Natural killer cell treated with Interleukin-12 subunit alpha and Interleukin-12 subunit beta and Interleukin-15 and Interleukin-18, amount 100 ng/mL, for 72 hours (primary cell): ENCODE results near the gene CRTC1. TPM values are rescaled to one million over a fixed set of nuclear protein-coding genes. Genes with fewer than 3 reads are reported as not detected.

Source experiments
- ATAC-seq, 2 donors: fragments of 150-1000 bp; cut with Tn5 transposase in 1 of 2; sonication (Bioruptor Pico), chemical (Tn5 transposase) in 1 of 2; 2 replicates each; pipeline ENCODE4 v1.10.0; 2021
- DNase-seq: peaks from one replicate; pipeline ENCODE4 v3.0.0; 2022; ENCODE audit warnings: low spot score
- H3K27ac Mint-ChIP-seq, 2 donors: 1 replicate in 1 of 2; 2 replicates in 1 of 2; pipeline ENCODE4 v1.8.0; 2022; ENCODE audit warnings: mixed read lengths in 2 of 2, mild to moderate bottlenecking in 1 of 2, moderate library complexity in 1 of 2
- H3K27me3 Mint-ChIP-seq, 2 donors: 1 replicate in 1 of 2; 2 replicates in 1 of 2; pipeline ENCODE4 v1.8.0; 2022; ENCODE audit warnings: mixed read lengths in 2 of 2
- H3K36me3 Mint-ChIP-seq: one replicate; pipeline ENCODE4 v1.8.0; 2022; ENCODE audit warnings: mixed read lengths
- H3K4me1 Mint-ChIP-seq, 2 donors: 1 replicate in 1 of 2; 2 replicates in 1 of 2; pipeline ENCODE4 v1.8.0; 2022; ENCODE audit warnings: low read depth in 2 of 2, mixed read lengths in 2 of 2, mild to moderate bottlenecking in 1 of 2
- H3K4me3 Mint-ChIP-seq: one replicate; pipeline ENCODE4 v1.8.0; 2022; ENCODE audit warnings: mixed read lengths
- H3K9me3 Mint-ChIP-seq: 2 replicates; pipeline ENCODE4 v1.8.0; 2022; ENCODE audit warnings: mixed read lengths
- total RNA-seq, 2 donors: library from RNA; stranded (reverse); gene quantifications; one replicate each; pipeline ENCODE4 v1.2.3, GENCODE V29; 2022

CRTC1 gene
- total RNA-seq, 2 donors from 2014 or later: 7.6 to 9.3 TPM

GRCh38 chr19:18685597-18686190 is 2.2 kb downstream of the CRTC1 start:
- Mint-ChIP-seq H3K4me1 (peaks cover 7 to 22% of the 10 kb centered on the region in 2 donors), H3K4me3 (no peak overlapping the region), H3K9me3 (no peaks in the 10 kb centered on the region), H3K27me3 (no peaks in the 10 kb centered on the region), H3K36me3 (no peaks in the 10 kb centered on the region), H3K27ac (peak overlapping the region in 1 of 2 donors; percentile 56)
- DNase-seq: no peak
- ATAC-seq: no peak

GRCh38 chr19:18687740-18688465 is 4.4 kb downstream of the CRTC1 start:
- no peaks in the 10 kb centered on the region for H3K36me3 Mint-ChIP-seq
- no peak overlapping the region for H3K27ac Mint-ChIP-seq

GRCh38 chr19:18696023-18696422 is 12.5 kb downstream of the CRTC1 start:
- Mint-ChIP-seq H3K4me3 (no peak overlapping the region), H3K27me3 (no peaks in the 10 kb centered on the region)

More at GRCh38 chr19:18687740-18688465, 4.4 kb downstream of the CRTC1 start:
- no peaks in the 10 kb centered on the region for H3K9me3 Mint-ChIP-seq
- no peaks in the 10 kb centered on the region for H3K27me3 Mint-ChIP-seq
- DNase-seq (no peak), ATAC-seq (no peak)
- H3K4me3 Mint-ChIP-seq: no peak overlapping the region
- H3K4me1 Mint-ChIP-seq: peaks cover 3 to 20% of the 10 kb centered on the region in 2 donors

GRCh38 chr19:18697680-18698079 is 14.2 kb downstream of the CRTC1 start:
- no peak for DNase-seq
- H3K4me1 Mint-ChIP-seq: peaks cover 10 to 22% of the 10 kb centered on the region in 2 donors
- no peaks in the 10 kb centered on the region for H3K36me3 Mint-ChIP-seq
- no peaks in the 10 kb centered on the region for H3K27me3 Mint-ChIP-seq
- no peak for ATAC-seq
- H3K4me3 Mint-ChIP-seq: no peak overlapping the region
- no peak overlapping the region for H3K27ac Mint-ChIP-seq
- H3K9me3 Mint-ChIP-seq: no peaks in the 10 kb centered on the region

More at GRCh38 chr19:18696023-18696422, 12.5 kb downstream of the CRTC1 start:
- ATAC-seq (no peak), DNase-seq (no peak)
- Mint-ChIP-seq H3K4me1 (peaks cover 10 to 20% of the 10 kb centered on the region in 2 donors), H3K9me3 (no peaks in the 10 kb centered on the region), H3K27ac (no peak overlapping the region), H3K36me3 (no peaks in the 10 kb centered on the region)

- H3K9me3 Mint-ChIP-seq: no peaks in the 10 kb centered on the region
- DNase-seq: no peak
- H3K4me3 Mint-ChIP-seq: no peak overlapping the region
- no peak overlapping the region for H3K27ac Mint-ChIP-seq
- ATAC-seq: no peak
- H3K27me3 Mint-ChIP-seq: no peaks in the 10 kb centered on the region
- peaks cover 10 to 22% of the 10 kb centered on the region in 2 donors for H3K4me1 Mint-ChIP-seq
- H3K36me3 Mint-ChIP-seq: no peaks in the 10 kb centered on the region
Measured at GRCh38 chr19:18698321-18699167, 15.1 kb downstream of the CRTC1 start.

- Mint-ChIP-seq H3K4me3 (peak overlapping the region; percentile 72), H3K36me3 (no peaks in the 10 kb centered on the region), H3K9me3 (no peaks in the 10 kb centered on the region), H3K4me1 (peaks cover 10 to 21% of the 10 kb centered on the region in 2 donors), H3K27ac (peak overlapping the region in 1 of 2 donors; percentile 17), H3K27me3 (no peaks in the 10 kb centered on the region)
- ATAC-seq (no peak), DNase-seq (no peak)
Measured at GRCh38 chr19:18699403-18700054, 16.0 kb downstream of the CRTC1 start.

- Mint-ChIP-seq H3K4me1 (peaks cover 10 to 18% of the 10 kb centered on the region in 2 donors), H3K9me3 (no peaks in the 10 kb centered on the region), H3K27ac (no peak overlapping the region), H3K4me3 (peak overlapping the region; percentile 72), H3K36me3 (no peaks in the 10 kb centered on the region), H3K27me3 (no peaks in the 10 kb centered on the region)
- peak; percentile 83 for DNase-seq
- peak; percentile 93 to 95 for ATAC-seq
Measured at GRCh38 chr19:18700501-18701249, 17.2 kb downstream of the CRTC1 start.

- H3K4me1 Mint-ChIP-seq: peaks cover 10 to 13% of the 10 kb centered on the region in 2 donors
- H3K27me3 Mint-ChIP-seq: no peaks in the 10 kb centered on the region
- ATAC-seq: peak in 1 of 2 donors; percentile 2
- H3K27ac Mint-ChIP-seq: no peak overlapping the region
- H3K9me3 Mint-ChIP-seq: no peaks in the 10 kb centered on the region
- H3K36me3 Mint-ChIP-seq: no peaks in the 10 kb centered on the region
- peak overlapping the region; percentile 72 for H3K4me3 Mint-ChIP-seq
- no peak for DNase-seq
Measured at GRCh38 chr19:18701250-18701608, 17.7 kb downstream of the CRTC1 start.

- Mint-ChIP-seq H3K9me3 (no peaks in the 10 kb centered on the region), H3K27ac (no peak overlapping the region), H3K36me3 (no peaks in the 10 kb centered on the region), H3K4me1 (peaks cover 10 to 29% of the 10 kb centered on the region in 2 donors), H3K4me3 (no peak overlapping the region), H3K27me3 (no peaks in the 10 kb centered on the region)
- DNase-seq (no peak), ATAC-seq (no peak)
Measured at GRCh38 chr19:18704054-18704453, 20.6 kb downstream of the CRTC1 start.

GRCh38 chr19:18704971-18705370 is 21.5 kb downstream of the CRTC1 start:
- Mint-ChIP-seq H3K4me3 (no peak overlapping the region), H3K27ac (no peak overlapping the region), H3K9me3 (no peaks in the 10 kb centered on the region), H3K27me3 (no peaks in the 10 kb centered on the region), H3K36me3 (no peaks in the 10 kb centered on the region), H3K4me1 (peaks cover 3 to 25% of the 10 kb centered on the region in 2 donors)
- ATAC-seq (no peak), DNase-seq (no peak)

GRCh38 chr19:18708452-18709231 is 25.2 kb downstream of the CRTC1 start:
- Mint-ChIP-seq H3K36me3 (no peaks in the 10 kb centered on the region), H3K27me3 (no peaks in the 10 kb centered on the region), H3K9me3 (no peaks in the 10 kb centered on the region), H3K4me1 (peaks cover 8 to 31% of the 10 kb centered on the region in 2 donors), H3K27ac (no peak overlapping the region), H3K4me3 (no peak overlapping the region)
- DNase-seq (no peak), ATAC-seq (peak in 1 of 2 donors; percentile 24)

- DNase-seq (no peak), ATAC-seq (no peak)
- no peak overlapping the region for H3K4me3 Mint-ChIP-seq
- peaks cover 8 to 35% of the 10 kb centered on the region in 2 donors for H3K4me1 Mint-ChIP-seq
- no peaks in the 10 kb centered on the region for H3K27me3 Mint-ChIP-seq
- no peak overlapping the region for H3K27ac Mint-ChIP-seq
- H3K9me3 Mint-ChIP-seq: no peaks in the 10 kb centered on the region
- no peaks in the 10 kb centered on the region for H3K36me3 Mint-ChIP-seq
Measured at GRCh38 chr19:18709546-18709945, 26.1 kb downstream of the CRTC1 start.
